Progenitor cell of endocrine pancreas (in vitro differentiated cells): ENCODE results near the gene PLAC8. TPM values are rescaled to one million over a fixed set of nuclear protein-coding genes. Genes with fewer than 3 reads are reported as not detected.
"Not testable (repeated sequence)": the region's sequence is repeated elsewhere in the genome, so short reads cannot be mapped to it uniquely, and the experiment has no call there.

Experiments used
- DNase-seq: peaks from one replicate; pipeline ENCODE4 v3.0.0; 2021; ENCODE audit warnings: low spot score; ENCODE audit not compliant: unreplicated experiment
- H3K27ac Mint-ChIP-seq: 2 replicates; pipeline ENCODE4 v1.8.0; 2021; ENCODE audit warnings: mild to moderate bottlenecking, moderate library complexity, mixed read lengths
- H3K27me3 Mint-ChIP-seq: 2 replicates; pipeline ENCODE4 v1.8.0; 2021; ENCODE audit warnings: mixed read lengths
- H3K36me3 Mint-ChIP-seq: 2 replicates; pipeline ENCODE4 v1.8.0; 2022; ENCODE audit warnings: mixed read lengths; ENCODE audit not compliant: insufficient read depth
- H3K4me1 Mint-ChIP-seq: 2 replicates; pipeline ENCODE4 v1.8.0; 2021; ENCODE audit warnings: low read depth, mixed read lengths
- H3K4me3 Mint-ChIP-seq: 2 replicates; pipeline ENCODE4 v1.8.0; 2021; ENCODE audit warnings: low read depth, mild to moderate bottlenecking, moderate library complexity, mixed read lengths
- H3K9me3 Mint-ChIP-seq: 2 replicates; pipeline ENCODE4 v1.8.0; 2021; ENCODE audit warnings: low read depth, mixed read lengths
- total RNA-seq: library from RNA; stranded (reverse); gene quantifications from 2 replicates; pipeline ENCODE4 v1.2.1, GENCODE V29; 2021
- TF ChIP-seq, protein P1 (sequence below): fragments of 200-600 bp; sonication (generic); IDR thresholded peaks from one replicate; pipeline ENCODE4 v1.5.0; 2021; ENCODE audit warnings: antibody characterized with exemption, mild to moderate bottlenecking; ENCODE audit not compliant: unreplicated experiment

Gene PLAC8
- total RNA-seq, 1 donor from 2014 or later, result 4.7 TPM

DNA sequence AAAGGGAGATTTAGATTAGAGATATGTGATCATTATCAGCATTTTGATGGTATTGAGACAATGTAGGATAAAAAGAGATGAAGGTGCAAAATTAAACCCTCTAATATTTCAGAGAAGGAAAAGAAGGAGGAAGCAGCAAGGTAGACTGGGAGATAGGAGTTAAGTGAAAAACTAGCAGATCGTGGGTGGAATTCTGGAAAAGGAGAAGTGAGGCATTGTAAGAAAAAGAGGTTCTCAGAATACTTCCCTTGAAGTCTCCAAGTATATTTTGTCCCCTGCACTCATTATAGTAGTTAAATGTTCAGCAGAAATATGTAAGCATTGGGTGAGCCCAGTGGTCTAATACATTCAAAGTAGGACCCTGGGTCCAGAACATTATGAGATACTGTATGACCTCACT is 49.3 kb downstream of the PLAC8 start:
- TF ChIP-seq, protein P1, sequence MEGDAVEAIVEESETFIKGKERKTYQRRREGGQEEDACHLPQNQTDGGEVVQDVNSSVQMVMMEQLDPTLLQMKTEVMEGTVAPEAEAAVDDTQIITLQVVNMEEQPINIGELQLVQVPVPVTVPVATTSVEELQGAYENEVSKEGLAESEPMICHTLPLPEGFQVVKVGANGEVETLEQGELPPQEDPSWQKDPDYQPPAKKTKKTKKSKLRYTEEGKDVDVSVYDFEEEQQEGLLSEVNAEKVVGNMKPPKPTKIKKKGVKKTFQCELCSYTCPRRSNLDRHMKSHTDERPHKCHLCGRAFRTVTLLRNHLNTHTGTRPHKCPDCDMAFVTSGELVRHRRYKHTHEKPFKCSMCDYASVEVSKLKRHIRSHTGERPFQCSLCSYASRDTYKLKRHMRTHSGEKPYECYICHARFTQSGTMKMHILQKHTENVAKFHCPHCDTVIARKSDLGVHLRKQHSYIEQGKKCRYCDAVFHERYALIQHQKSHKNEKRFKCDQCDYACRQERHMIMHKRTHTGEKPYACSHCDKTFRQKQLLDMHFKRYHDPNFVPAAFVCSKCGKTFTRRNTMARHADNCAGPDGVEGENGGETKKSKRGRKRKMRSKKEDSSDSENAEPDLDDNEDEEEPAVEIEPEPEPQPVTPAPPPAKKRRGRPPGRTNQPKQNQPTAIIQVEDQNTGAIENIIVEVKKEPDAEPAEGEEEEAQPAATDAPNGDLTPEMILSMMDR, result no peak
- H3K4me1 Mint-ChIP-seq, result no peaks in the 10 kb centered on the region

DNA sequence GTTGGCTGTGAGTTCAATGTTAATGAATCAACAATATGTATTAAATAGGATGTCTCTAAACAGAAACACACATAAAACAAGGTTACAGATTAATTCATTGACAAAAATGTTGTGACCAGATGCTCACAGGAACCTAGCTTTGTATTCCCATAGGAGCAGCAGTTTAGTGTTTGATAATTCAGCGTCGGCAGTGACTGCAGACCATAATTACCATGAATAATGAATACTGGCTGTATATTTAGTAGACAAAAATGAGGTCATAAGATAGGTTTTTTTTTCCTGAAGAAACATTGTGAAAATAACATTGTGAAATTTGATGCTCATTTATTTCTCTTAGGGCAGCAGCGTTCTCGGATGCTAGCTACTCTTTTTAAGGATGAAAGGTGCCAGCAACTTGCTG is 51.8 kb downstream of the PLAC8 start:
- no peak for DNase-seq
- peaks cover 33% of the 10 kb centered on the region for H3K36me3 Mint-ChIP-seq
- TF ChIP-seq, protein P1, result no peak
- H3K4me3 Mint-ChIP-seq, result no peak overlapping the region
- no peak overlapping the region for H3K27ac Mint-ChIP-seq
- H3K27me3 Mint-ChIP-seq, result no peaks in the 10 kb centered on the region
- H3K9me3 Mint-ChIP-seq, result no peaks in the 10 kb centered on the region
- H3K4me1 Mint-ChIP-seq, result no peaks in the 10 kb centered on the region

More for the DNA sequence above, 49.3 kb downstream of the PLAC8 start:
- H3K27me3 Mint-ChIP-seq, result no peaks in the 10 kb centered on the region
- peak overlapping the region; percentile 65 for H3K27ac Mint-ChIP-seq
- H3K9me3 Mint-ChIP-seq, result no peaks in the 10 kb centered on the region
- no peak for DNase-seq
- H3K36me3 Mint-ChIP-seq, result peaks cover 36% of the 10 kb centered on the region
- H3K4me3 Mint-ChIP-seq, result no peak overlapping the region

DNA sequence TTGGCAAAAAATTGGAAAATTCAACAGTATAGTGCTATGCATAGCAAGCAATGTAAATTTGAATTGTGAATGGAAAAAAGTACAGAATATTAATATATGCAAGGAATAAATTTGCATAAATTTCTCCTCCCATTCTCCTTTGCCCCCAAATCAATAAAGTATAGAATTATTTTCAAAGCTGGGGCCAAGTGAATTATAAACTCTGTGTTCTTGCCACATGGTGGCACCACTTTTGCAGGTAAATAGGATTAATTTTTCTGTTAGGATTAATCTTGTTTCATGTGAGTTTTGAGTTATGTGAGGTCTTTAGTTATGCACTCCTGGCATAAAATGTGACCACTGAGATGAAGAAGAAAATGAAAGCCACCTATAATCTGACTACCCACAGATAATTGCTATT is 59.6 kb downstream of the PLAC8 start:
- no peak overlapping the region for H3K4me3 Mint-ChIP-seq
- H3K9me3 Mint-ChIP-seq, result no peaks in the 10 kb centered on the region
- no peaks in the 10 kb centered on the region for H3K4me1 Mint-ChIP-seq
- no peak overlapping the region for H3K27ac Mint-ChIP-seq
- peaks cover 36% of the 10 kb centered on the region for H3K36me3 Mint-ChIP-seq
- DNase-seq, result no peak
- TF ChIP-seq, protein P1, result peak; percentile 35
- H3K27me3 Mint-ChIP-seq, result no peaks in the 10 kb centered on the region

DNA sequence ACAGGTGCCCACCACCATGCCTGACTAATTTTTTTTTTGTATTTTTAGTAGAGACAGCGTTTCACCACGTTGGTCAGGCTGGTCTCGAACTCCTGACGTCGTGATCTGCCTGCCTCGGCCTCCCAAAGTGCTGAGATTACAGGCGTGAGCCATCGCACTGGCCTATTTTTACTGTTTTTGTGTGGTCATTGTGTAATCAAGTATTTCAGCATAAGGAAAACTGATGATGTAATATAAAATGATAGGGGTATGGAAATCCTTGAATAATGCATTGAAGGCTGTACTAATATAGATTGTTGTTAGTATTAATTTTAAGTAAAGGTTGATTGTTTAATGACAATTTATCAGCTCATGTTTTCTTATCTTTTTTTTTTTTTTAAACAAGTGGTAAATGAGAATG is 65.7 kb downstream of the PLAC8 start:
- DNase-seq, H3K27me3 Mint-ChIP-seq, H3K27ac Mint-ChIP-seq, H3K4me3 Mint-ChIP-seq, H3K9me3 Mint-ChIP-seq, H3K4me1 Mint-ChIP-seq: not testable (repeated sequence)
- peaks cover 26% of the 10 kb centered on the region for H3K36me3 Mint-ChIP-seq

DNA sequence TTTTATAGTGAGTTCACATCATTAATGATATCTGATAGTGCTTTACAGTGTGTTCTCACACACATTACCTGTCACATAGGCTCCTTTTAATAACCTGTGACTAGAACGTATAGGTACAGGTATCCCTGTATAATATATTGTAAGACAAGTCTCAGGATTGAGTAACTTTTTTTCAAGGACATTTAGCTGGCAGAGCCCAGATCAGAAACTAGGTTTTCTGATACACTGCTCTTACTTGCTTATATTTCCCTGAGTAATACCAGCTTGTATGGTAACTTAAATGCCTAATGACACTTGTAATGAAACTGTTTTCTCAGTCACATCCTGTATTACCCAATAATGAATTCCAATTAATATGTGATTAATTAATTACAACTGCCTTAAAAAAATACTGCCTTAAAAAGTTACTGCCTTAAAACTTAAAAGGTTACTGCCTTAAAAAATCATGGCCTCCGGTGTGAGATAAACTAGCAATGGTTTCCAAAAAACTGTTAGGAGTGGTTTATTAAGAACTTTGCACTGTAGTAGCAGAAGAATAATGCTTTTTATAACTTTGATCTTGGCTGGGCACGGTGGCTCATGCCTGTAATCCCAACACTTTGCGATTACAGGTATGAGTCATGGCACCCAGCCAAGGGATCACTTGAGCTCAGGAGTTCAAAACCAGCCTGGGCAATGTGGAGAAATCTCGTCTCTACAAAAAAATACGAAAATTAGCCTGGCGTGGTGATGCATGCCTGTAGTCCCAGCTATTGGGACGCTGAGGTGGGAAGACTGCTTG is 67.6 kb downstream of the PLAC8 start:
- no peak overlapping the region for H3K27ac Mint-ChIP-seq

More for the DNA sequence above, 67.6 kb downstream of the PLAC8 start:
- no peak for DNase-seq
- peaks cover 17% of the 10 kb centered on the region for H3K36me3 Mint-ChIP-seq
- TF ChIP-seq, protein P1, result no peak
- H3K4me3 Mint-ChIP-seq, result no peak overlapping the region
- H3K27me3 Mint-ChIP-seq, result no peaks in the 10 kb centered on the region
- H3K4me1 Mint-ChIP-seq, result no peaks in the 10 kb centered on the region
- no peaks in the 10 kb centered on the region for H3K9me3 Mint-ChIP-seq
